IMR-90 (cell line): ENCODE data around the gene TSHZ1.

Source experiments
- BHLHE40 ChIP-seq: fragments of 150-350 bp; IDR thresholded peaks from 2 replicates; pipeline ENCODE4 v1.6.1; 2016; ENCODE audit warnings: mild to moderate bottlenecking, low read depth, low read length
- CEBPB ChIP-seq: IDR thresholded peaks from 2 replicates; pipeline ENCODE4 v1.6.1; 2012; ENCODE audit warnings: low read depth, low read length, improper control_type of control experiment
- CTCF ChIP-seq: conservative IDR thresholded peaks from 2 replicates; pipeline ENCODE4 v1.5.1; 2012; ENCODE audit warnings: mild to moderate bottlenecking, low read depth, low read length, improper control_type of control experiment
- FOS ChIP-seq: fragments of 150-350 bp; IDR thresholded peaks from 2 replicates; pipeline ENCODE4 v1.6.1; 2016; ENCODE audit warnings: low read depth, low read length
- MAZ ChIP-seq: IDR thresholded peaks from 2 replicates; pipeline ENCODE4 v1.6.1; 2012; ENCODE audit warnings: low read depth, mild to moderate bottlenecking, low read length, improper control_type of control experiment, moderate library complexity, borderline replicate concordance
- MXI1 ChIP-seq: IDR thresholded peaks from 2 replicates; pipeline ENCODE4 v1.6.1; 2012; ENCODE audit warnings: low read depth, mild to moderate bottlenecking, low read length, moderate library complexity, borderline replicate concordance
- POLR2A ChIP-seq: IDR thresholded peaks from 2 replicates; pipeline ENCODE4 v1.6.1; 2012; ENCODE audit warnings: mild to moderate bottlenecking, low read depth, low read length
- RAD21 ChIP-seq: IDR thresholded peaks from 2 replicates; pipeline ENCODE4 v1.6.1; 2012; ENCODE audit warnings: low read length, improper control_type of control experiment
- RCOR1 ChIP-seq: IDR thresholded peaks from 2 replicates; pipeline ENCODE4 v1.6.1; 2012; ENCODE audit warnings: mild to moderate bottlenecking, low read length, improper control_type of control experiment; ENCODE audit not compliant: insufficient replicate concordance
- RFX5 ChIP-seq: IDR thresholded peaks from 2 replicates; pipeline ENCODE4 v1.8.0; 2012; ENCODE audit warnings: low read depth, mild to moderate bottlenecking, low read length, moderate library complexity
- SMC3 ChIP-seq: fragments of 150-350 bp; IDR thresholded peaks from 2 replicates; pipeline ENCODE4 v1.6.1; 2016; ENCODE audit warnings: low read depth, mild to moderate bottlenecking, antibody characterized with exemption, low read length, moderate library complexity
- TF ChIP-seq, protein P1 (sequence below): fragments of 150-350 bp; IDR thresholded peaks from 2 replicates; pipeline ENCODE4 v1.6.1; 2017; ENCODE audit warnings: mild to moderate bottlenecking, antibody characterized with exemption, low read length, low read depth

DNA sequence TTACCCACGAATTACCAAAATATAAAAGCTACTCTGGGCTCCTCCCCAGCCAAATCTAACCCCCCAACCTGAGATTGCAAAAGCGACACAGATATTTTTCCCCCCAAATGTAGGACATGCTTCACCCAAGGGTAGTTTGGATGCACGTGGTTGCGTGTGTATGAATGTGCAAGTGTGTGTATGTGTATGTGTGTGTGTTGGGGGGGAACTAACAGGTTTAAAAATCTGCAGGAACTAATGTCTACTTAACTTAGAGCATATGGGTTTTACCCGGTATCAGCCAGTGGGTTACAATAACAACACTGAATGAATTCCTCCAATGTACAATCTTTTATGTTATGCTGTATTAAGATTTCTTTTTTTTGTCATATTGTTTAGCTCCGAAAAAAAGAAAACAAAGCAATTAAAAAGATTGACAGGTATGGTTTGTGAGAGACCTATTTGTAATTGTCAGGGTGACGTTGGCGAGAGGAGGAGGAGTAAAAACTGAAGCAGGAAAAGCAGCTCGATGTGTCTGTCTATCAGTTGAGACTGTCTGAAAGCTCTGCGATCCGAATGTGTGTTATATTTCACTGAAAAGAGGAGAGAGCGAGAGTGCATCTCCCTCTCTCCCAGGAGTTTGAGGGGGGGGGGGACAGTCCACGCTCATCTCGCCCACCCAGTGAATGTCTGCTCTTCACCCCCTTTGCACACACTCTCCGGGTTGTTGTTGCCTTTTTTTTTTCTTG is at the start of gene TSHZ1:
- TF ChIP-seq RCOR1, result no peak
- TF ChIP-seq CTCF, result no peak
- TF ChIP-seq MXI1, result no peak
- no peak for TF ChIP-seq FOS
- TF ChIP-seq CEBPB, result no peak
- peak; percentile 6; the same call in 1 of the 2 replicates for TF ChIP-seq RAD21
- TF ChIP-seq, protein P1, sequence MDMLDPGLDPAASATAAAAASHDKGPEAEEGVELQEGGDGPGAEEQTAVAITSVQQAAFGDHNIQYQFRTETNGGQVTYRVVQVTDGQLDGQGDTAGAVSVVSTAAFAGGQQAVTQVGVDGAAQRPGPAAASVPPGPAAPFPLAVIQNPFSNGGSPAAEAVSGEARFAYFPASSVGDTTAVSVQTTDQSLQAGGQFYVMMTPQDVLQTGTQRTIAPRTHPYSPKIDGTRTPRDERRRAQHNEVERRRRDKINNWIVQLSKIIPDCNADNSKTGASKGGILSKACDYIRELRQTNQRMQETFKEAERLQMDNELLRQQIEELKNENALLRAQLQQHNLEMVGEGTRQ, result no peak
- peak; percentile 57; the same call in 1 of the 2 replicates for TF ChIP-seq POLR2A
- no peak for TF ChIP-seq MAZ
- no peak for TF ChIP-seq BHLHE40
- no peak for TF ChIP-seq RFX5
- TF ChIP-seq SMC3, result no peak
